Naive thymus-derived CD8-positive, alpha-beta T cell (primary cell): ENCODE measurements around the gene WWC2. TPM values are rescaled to one million over a fixed set of nuclear protein-coding genes. Genes with fewer than 3 reads are reported as not detected.

Source experiments
- ATAC-seq, 2 donors: fragments of 150-1000 bp; cut with Tn5 transposase in 1 of 2; sonication (Bioruptor Pico), chemical (Tn5 transposase) in 1 of 2; 1 replicate in 1 of 2; 2 replicates in 1 of 2; pipeline ENCODE4 v1.10.0; 2021; ENCODE audit warnings: mild to moderate bottlenecking in 2 of 2, moderate library complexity in 2 of 2
- POLR2A ChIA-PET: fragments of 350-600 bp; sonication (Branson Sonifier 250); formaldehyde crosslinking; loops from one replicate; lab custom pipeline; 2021; ENCODE audit warnings: antibody characterized with exemption; lab: Charles Lee
- DNase-seq, 10 donors: peaks; one replicate each; pipeline versions ENCODE4 v3.0.0 to v3.0.0-alpha.2; 2020 to 2022
- H3K27ac Mint-ChIP-seq, 10 donors: one replicate each; pipeline ENCODE4 v1.8.0; 2020 to 2022; ENCODE audit warnings: mild to moderate bottlenecking in 10 of 10, mixed read lengths in 10 of 10, moderate library complexity in 4 of 10, inconsistent platforms in 1 of 10
- H3K27me3 Mint-ChIP-seq, 5 donors: one replicate each; pipeline ENCODE4 v1.8.0; 2021 to 2022; ENCODE audit warnings: mixed read lengths in 5 of 5
- H3K36me3 Mint-ChIP-seq, 3 donors: one replicate each; pipeline ENCODE4 v1.8.0; 2020 to 2022; ENCODE audit warnings: mixed read lengths in 3 of 3, mild to moderate bottlenecking in 2 of 3, inconsistent platforms in 1 of 3
- H3K4me1 Mint-ChIP-seq, 4 donors: one replicate each; pipeline ENCODE4 v1.8.0; 2021 to 2022; ENCODE audit warnings: mixed read lengths in 4 of 4
- H3K4me3 Mint-ChIP-seq, 10 donors: one replicate each; pipeline ENCODE4 v1.8.0; 2020 to 2022; ENCODE audit warnings: mild to moderate bottlenecking in 10 of 10, mixed read lengths in 10 of 10, moderate library complexity in 6 of 10, inconsistent platforms in 1 of 10
- H3K9me3 Mint-ChIP-seq, 9 donors: one replicate each; pipeline ENCODE4 v1.8.0; 2020 to 2022; ENCODE audit warnings: mixed read lengths in 9 of 9, mild to moderate bottlenecking in 3 of 9, inconsistent platforms in 1 of 9, moderate library complexity in 1 of 9
- polyA plus RNA-seq, 3 donors: library from polyadenylated mRNA; unstranded; fragments of 300-500 nt; fragmentation: Illumina TruSeq; gene quantifications; one replicate each; pipeline ENCODE4 v1.2.3, GENCODE V29; 2021
- total RNA-seq, 8 experiments: library from RNA in 2 of 8; stranded (reverse) in 2 of 8; gene quantifications; one replicate each; pipeline ENCODE4 v1.2.3 and lab custom pipeline; 2021 to 2026

The WWC2 gene
- total and polyA plus RNA-seq, 5 experiments from 2014 or later, result 0.59 to 8.0 (median 1.0) TPM

DNA sequence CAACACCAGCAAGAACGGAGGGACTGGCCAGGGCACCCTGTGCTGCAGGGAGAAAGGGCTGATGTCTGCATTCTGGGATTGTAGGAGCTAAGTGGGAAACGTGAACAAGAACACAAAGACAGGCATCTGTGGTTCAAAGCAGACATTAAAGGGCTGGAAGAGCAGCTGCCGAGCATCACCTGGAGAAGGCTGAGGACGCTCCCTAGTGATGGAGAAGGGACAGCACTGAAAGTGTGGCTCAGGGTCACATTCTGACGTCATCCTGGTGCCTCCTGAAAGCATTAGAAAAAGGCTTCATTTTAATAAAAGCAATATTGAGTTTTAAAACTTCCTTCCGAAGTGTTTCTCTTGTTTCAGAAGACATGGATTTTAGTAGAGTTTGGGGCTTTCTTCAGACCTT lies 158.8 kb downstream of the WWC2 start:
- POLR2A ChIA-PET, result no interaction called here

DNA sequence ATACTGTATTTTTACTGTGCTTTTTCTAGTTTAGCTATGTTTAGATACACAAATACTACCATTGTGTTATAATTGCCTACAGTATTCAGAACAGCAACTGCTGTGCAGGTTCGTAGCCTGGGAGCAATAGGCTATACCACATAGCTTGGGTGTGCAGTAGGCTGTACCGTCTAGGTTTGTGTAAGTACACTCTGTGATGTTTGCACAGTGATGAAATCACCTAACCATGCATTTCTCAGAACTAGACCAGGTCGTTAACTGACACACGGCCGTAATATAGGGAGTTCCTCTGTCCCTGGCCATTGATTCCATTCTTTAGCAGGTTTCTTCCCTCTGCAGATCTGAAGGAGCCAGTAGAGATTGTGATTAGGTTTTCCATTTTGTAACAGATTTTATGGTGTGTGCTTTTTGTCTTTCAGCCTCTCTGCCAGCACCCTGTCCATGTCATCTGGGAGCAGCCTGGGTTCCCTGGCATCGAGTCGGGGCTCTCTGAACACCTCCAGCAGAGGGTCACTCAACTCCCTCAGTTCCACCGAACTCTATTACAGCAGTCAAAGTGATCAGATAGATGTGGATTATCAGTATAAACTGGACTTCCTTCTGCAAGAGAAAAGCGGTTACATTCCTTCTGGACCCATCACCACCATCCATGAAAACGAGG lies 161.6 kb downstream of the WWC2 start:
- ATAC-seq (no peak), DNase-seq (no peak)
- no peak overlapping the region for H3K27ac Mint-ChIP-seq
- peaks cover 0 to 2% (median 0%) of the 10 kb centered on the region in 5 donors for H3K27me3 Mint-ChIP-seq
- H3K4me3 Mint-ChIP-seq, result no peak overlapping the region
- POLR2A ChIA-PET, result no interaction called here
- no peaks in the 10 kb centered on the region for H3K9me3 Mint-ChIP-seq
- peaks cover 5 to 9% (median 6%) of the 10 kb centered on the region in 4 donors for H3K4me1 Mint-ChIP-seq
- peaks cover 0 to 19% (median 0%) of the 10 kb centered on the region in 3 donors for H3K36me3 Mint-ChIP-seq

More for the DNA sequence above, 158.8 kb downstream of the WWC2 start:
- DNase-seq (no peak), ATAC-seq (no peak)
- Mint-ChIP-seq H3K9me3 (no peaks in the 10 kb centered on the region), H3K36me3 (peaks cover 0 to 22% (median 0%) of the 10 kb centered on the region in 3 donors), H3K27me3 (peaks cover 0 to 2% (median 0%) of the 10 kb centered on the region in 5 donors), H3K4me1 (peaks cover 5 to 9% (median 6%) of the 10 kb centered on the region in 4 donors), H3K4me3 (no peak overlapping the region), H3K27ac (no peak overlapping the region)

DNA sequence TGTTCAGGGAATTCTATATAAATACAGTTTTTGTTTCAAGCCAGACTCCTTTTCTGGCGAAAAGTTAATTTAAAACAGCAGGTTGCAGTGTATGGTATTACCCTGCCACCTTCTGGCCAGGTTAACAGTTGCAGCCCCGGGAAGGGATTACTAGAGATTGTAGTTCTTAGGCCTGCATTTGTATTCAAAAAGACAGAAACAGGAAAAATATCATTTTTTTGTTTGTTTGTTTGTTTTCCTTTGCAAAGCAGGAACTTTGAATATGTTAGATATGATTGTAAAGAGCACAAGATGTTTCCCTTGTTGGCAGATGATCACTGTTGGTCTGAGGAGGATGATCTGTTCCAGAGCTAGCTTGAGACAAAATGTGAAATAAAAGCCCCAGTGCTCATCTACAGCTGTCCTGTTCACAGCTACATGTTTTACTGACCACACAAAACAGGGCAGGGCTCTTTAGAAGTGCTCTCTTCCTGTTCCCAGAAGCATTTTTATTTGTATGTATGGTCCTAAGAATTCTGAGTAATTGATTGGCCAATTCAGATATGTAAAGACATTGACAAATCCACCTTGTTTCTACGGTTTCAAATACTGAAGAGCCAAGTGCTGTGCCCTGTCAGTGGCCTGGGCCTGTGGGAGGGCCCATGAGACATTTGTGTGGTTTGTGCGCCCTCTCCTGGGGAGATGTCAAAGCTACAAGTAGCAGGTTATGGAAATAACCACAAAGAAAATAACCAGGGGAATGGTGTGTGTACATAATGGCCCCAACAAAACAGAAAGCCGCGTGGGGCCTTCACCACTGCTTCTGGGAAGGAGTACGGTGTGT lies 163.1 kb downstream of the WWC2 start:
- H3K27me3 Mint-ChIP-seq, result peaks cover 0 to 2% (median 0%) of the 10 kb centered on the region in 5 donors
- H3K36me3 Mint-ChIP-seq, result peaks cover 0 to 25% (median 0%) of the 10 kb centered on the region in 3 donors
- H3K4me1 Mint-ChIP-seq, result peaks cover 2 to 9% (median 6%) of the 10 kb centered on the region in 4 donors
- POLR2A ChIA-PET, result no interaction called here
- no peaks in the 10 kb centered on the region for H3K9me3 Mint-ChIP-seq
- peak overlapping the region in 1 of 10 donors; percentile 5 for H3K4me3 Mint-ChIP-seq
- DNase-seq (peak; percentile 45 to 81 (median 61)), ATAC-seq (peak; percentile 93 to 95)
- peak overlapping the region in 7 of 10 donors; percentile 3 to 73 (median 56) for H3K27ac Mint-ChIP-seq

DNA sequence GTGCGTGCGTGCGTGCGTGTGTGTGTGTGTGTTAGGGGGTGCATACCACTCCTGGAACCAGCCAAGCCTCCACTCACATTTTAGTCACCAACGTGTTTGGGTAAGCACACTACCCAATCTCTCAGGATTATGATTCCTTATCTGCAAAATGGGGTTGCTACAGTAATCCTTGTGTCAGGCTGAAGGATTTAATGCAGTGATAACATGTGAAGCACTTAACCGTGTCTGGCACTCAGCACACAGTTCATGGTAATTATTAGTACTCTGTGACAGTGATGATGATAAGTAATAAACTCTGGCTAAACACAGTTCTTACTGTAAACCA lies 163.7 kb downstream of the WWC2 start:
- POLR2A ChIA-PET, result no interaction called here
- peaks cover 2 to 9% (median 6%) of the 10 kb centered on the region in 4 donors for H3K4me1 Mint-ChIP-seq
- no peaks in the 10 kb centered on the region for H3K9me3 Mint-ChIP-seq
- DNase-seq (no peak), ATAC-seq (no peak)
- H3K27me3 Mint-ChIP-seq, result peaks cover 0 to 2% (median 0%) of the 10 kb centered on the region in 5 donors
- no peak overlapping the region for H3K4me3 Mint-ChIP-seq
- peaks cover 0 to 25% (median 0%) of the 10 kb centered on the region in 3 donors for H3K36me3 Mint-ChIP-seq
- H3K27ac Mint-ChIP-seq, result peak overlapping the region in 3 of 10 donors; percentile 20 to 70 (median 56)

DNA sequence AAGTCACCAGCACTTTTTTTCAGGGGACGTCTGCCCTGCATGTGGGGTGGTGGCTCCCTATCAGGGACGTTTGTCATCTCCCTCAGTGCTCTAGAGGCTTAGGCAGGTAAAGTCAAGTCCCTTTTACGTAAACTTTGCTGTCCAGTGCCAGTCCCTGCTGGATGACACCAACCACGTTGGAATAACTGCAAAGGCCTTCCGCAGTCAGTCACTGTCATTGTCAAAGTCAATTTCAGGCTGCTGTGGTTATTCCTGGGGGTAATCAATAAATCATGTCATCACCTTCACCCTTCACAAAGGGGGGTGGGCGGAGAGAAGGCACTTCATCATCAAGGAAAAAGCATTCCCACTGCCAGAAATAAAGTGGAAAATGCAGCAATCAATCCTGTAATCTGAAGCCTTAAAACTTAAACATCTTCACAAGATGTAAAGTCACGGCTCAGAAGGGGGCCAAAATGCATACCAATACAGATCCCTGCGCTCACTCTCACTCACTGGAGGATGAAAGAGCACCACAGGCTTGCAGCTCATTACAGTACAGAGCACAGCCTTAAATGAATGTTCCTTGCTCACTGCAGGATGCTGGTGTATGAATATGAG lies 164.8 kb downstream of the WWC2 start:
- H3K27ac Mint-ChIP-seq, result no peak overlapping the region
- no peak overlapping the region for H3K4me3 Mint-ChIP-seq
- ATAC-seq (no peak), DNase-seq (no peak)
- H3K36me3 Mint-ChIP-seq, result peaks cover 0 to 32% (median 0%) of the 10 kb centered on the region in 3 donors
- peaks cover 2 to 9% (median 6%) of the 10 kb centered on the region in 4 donors for H3K4me1 Mint-ChIP-seq
- POLR2A ChIA-PET, result no interaction called here
- peaks cover 0 to 2% (median 0%) of the 10 kb centered on the region in 5 donors for H3K27me3 Mint-ChIP-seq
- H3K9me3 Mint-ChIP-seq, result no peaks in the 10 kb centered on the region

DNA sequence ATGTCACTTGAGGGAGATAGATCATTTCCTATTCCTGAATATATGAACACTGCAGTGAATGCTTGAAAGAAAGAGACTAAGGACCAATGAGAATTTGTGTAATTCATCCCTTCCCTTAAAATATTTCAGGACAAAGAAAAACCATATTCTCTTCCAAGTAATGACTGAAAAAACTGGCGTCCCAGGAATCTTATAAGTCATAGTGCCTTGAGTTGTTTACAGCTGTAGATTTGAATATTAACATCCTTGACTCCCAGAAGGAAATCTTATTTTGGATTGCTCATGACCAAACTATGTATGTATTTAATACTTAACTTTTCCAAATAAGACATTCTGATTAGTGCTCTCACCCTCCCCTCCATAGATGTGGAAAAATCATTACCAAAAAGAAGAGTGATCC lies 165.6 kb downstream of the WWC2 start:
- Mint-ChIP-seq H3K4me3 (no peak overlapping the region), H3K4me1 (peaks cover 2 to 9% (median 6%) of the 10 kb centered on the region in 4 donors), H3K27ac (no peak overlapping the region), H3K36me3 (peaks cover 0 to 32% (median 0%) of the 10 kb centered on the region in 3 donors), H3K9me3 (no peaks in the 10 kb centered on the region), H3K27me3 (peaks cover 0 to 2% (median 0%) of the 10 kb centered on the region in 5 donors)
- POLR2A ChIA-PET, result no interaction called here
- DNase-seq (no peak), ATAC-seq (no peak)

DNA sequence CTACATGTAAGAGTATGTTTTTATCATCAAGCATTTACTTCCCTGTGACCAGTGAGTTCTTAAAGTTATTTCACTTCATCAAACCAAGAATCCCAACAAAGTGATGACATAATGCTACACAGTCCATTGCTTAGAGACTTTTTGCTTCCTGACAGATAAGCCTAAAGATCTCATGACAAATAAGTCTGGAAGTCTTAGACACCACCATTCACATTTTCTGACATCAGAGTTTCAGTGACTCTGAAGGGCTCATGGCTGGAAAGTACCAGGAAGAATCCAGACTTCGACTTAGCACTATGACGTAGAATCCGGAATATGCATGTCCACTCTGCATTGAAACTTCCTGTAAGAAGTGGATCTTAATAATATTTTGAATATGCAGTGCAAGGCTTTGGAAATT lies 167.3 kb downstream of the WWC2 start:
- H3K4me1 Mint-ChIP-seq, result peaks cover 2 to 9% (median 6%) of the 10 kb centered on the region in 4 donors
- H3K9me3 Mint-ChIP-seq, result no peaks in the 10 kb centered on the region
- POLR2A ChIA-PET, result no interaction called here
- no peak overlapping the region for H3K27ac Mint-ChIP-seq
- ATAC-seq, result no peak
- no peak for DNase-seq
- no peaks in the 10 kb centered on the region for H3K27me3 Mint-ChIP-seq
- peaks cover 0 to 22% (median 0%) of the 10 kb centered on the region in 3 donors for H3K36me3 Mint-ChIP-seq
- H3K4me3 Mint-ChIP-seq, result no peak overlapping the region

DNA sequence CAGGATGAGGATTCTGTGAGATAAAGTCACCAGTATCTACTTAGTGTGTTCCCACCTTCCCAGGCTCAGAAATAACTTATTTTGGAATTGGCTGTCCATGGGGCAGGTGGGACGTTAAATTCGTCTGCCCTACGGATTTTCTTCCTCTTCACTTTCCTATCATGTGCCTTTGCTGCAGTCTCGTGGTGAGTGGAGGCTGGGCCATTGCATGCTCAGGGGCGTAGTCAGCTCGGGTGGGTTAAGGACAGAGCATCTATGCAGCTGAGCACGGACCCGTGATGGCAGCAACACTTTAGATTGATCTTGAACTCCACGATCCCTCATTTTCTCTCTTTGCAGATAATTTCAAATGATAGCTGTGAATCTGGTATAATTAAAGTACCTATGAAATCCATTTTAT lies 169.5 kb downstream of the WWC2 start:
- no peaks in the 10 kb centered on the region for H3K27me3 Mint-ChIP-seq
- POLR2A ChIA-PET, result no interaction called here
- DNase-seq (no peak), ATAC-seq (no peak)
- no peak overlapping the region for H3K4me3 Mint-ChIP-seq
- no peaks in the 10 kb centered on the region for H3K9me3 Mint-ChIP-seq
- H3K36me3 Mint-ChIP-seq, result peaks cover 0 to 25% (median 0%) of the 10 kb centered on the region in 3 donors
- no peak overlapping the region for H3K27ac Mint-ChIP-seq
- H3K4me1 Mint-ChIP-seq, result no peaks in the 10 kb centered on the region

DNA sequence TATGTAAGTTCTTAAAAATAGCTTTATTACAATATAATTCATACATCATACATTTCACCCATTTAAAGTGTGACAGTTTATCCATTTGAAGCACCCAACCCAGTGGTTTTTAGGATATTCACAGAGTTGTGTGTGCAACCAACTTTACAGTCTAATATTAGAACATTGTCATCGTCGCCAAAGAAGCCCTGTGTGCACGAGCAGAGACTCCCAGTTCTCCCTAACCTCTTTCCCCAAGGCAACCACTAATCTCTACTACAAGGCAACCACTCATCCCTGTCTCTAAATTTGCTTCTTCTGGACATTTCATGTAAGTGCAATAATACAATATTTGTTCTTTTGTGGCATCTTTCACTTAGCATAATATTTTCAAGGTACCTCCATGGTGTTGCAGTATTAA lies 173.3 kb downstream of the WWC2 start:
- ATAC-seq (no peak), DNase-seq (no peak)
- H3K4me3 Mint-ChIP-seq, result no peak overlapping the region
- H3K4me1 Mint-ChIP-seq, result no peaks in the 10 kb centered on the region
- H3K27ac Mint-ChIP-seq, result no peak overlapping the region
- peaks cover 10 to 31% (median 20%) of the 10 kb centered on the region in 9 donors for H3K9me3 Mint-ChIP-seq
- H3K36me3 Mint-ChIP-seq, result peaks cover 24 to 38% (median 24%) of the 10 kb centered on the region in 3 donors
- POLR2A ChIA-PET, result no interaction called here
- peaks cover 0 to 3% (median 0%) of the 10 kb centered on the region in 5 donors for H3K27me3 Mint-ChIP-seq

DNA sequence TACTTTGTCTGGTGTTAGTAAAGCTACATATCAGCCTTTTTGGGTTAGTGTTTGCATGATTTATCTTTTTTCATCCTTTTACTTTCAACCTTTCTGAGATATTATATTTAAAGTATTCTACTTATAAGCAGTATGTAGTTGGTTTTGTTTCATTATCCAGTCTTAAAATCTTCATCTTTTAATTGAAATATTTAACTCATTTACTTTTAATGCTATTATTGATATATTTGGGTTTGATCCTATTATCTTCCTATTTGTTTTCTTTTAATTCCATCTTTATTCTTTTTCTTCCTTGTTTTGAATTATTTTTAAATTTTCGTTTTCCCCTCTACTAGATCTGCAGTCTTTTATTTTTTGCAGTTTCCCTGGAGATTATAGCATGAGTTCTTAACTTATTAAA lies 177.0 kb downstream of the WWC2 start:
- Mint-ChIP-seq H3K4me3 (no peak overlapping the region), H3K4me1 (no peaks in the 10 kb centered on the region)

DNA sequence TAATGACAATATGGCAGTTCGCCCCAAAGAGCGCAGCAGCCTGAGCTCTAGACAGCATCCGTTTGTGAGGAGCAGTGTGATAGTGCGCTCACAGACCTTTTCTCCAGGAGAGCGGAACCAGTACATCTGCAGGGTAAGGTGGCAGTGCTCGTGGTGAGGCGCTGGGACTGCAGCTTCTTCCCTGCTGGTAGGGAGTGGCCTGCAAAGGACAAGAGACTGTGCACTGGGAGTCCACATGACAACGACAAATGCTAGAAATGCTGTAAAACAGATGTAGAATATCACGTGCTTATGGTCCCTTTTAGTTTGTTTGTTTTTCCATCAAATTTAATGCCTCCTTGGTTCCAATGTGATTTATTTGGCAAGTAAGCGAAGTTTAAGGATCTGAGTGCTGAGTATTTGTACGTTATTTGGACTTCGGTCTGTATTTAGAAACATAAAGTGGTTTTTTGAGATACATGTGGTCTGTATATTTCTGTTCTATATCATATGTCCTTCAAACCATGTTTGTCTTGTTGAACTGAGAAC lies 185.3 kb downstream of the WWC2 start:
- no peak overlapping the region for H3K4me3 Mint-ChIP-seq
- ATAC-seq (no peak), DNase-seq (no peak)
- H3K9me3 Mint-ChIP-seq, result peaks cover 0 to 2% (median 0%) of the 10 kb centered on the region in 9 donors
- peaks cover 0 to 2% (median 0%) of the 10 kb centered on the region in 4 donors for H3K4me1 Mint-ChIP-seq
- H3K36me3 Mint-ChIP-seq, result peaks cover 0 to 58% (median 9%) of the 10 kb centered on the region in 3 donors
- H3K27me3 Mint-ChIP-seq, result no peaks in the 10 kb centered on the region
- no peak overlapping the region for H3K27ac Mint-ChIP-seq
- POLR2A ChIA-PET, result no interaction called here

More for the DNA sequence above, 177.0 kb downstream of the WWC2 start:
- H3K27me3 Mint-ChIP-seq, result peaks cover 0 to 3% (median 0%) of the 10 kb centered on the region in 5 donors
- POLR2A ChIA-PET, result no interaction called here
- peaks cover 10 to 31% (median 20%) of the 10 kb centered on the region in 9 donors for H3K9me3 Mint-ChIP-seq
- H3K27ac Mint-ChIP-seq, result no peak overlapping the region
- ATAC-seq (no peak), DNase-seq (no peak)
- peaks cover 24 to 35% (median 31%) of the 10 kb centered on the region in 3 donors for H3K36me3 Mint-ChIP-seq

DNA sequence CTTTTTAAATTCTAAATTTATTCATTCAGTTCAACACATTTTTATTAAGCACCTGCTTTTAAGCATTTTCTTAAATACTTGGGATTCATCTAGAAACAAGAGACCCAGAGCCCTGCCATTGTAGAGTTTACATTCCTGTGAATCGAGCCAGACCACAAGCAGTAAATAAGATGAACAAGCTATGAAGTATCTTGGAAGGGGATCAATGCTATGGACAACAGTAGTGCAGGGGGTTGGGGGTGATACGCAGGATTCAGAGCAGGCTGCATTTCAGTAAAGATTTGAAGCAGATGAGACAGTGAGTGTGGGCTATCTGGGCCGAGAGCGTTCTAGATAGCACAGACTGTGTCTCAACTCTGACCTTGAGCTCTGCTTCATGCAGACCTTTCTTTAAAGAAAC lies 185.9 kb downstream of the WWC2 start:
- POLR2A ChIA-PET, result no interaction called here

More for the DNA sequence above, 185.9 kb downstream of the WWC2 start:
- DNase-seq (no peak), ATAC-seq (no peak)
- Mint-ChIP-seq H3K27ac (no peak overlapping the region), H3K9me3 (no peaks in the 10 kb centered on the region), H3K4me1 (peaks cover 0 to 2% (median 0%) of the 10 kb centered on the region in 4 donors), H3K4me3 (no peak overlapping the region), H3K27me3 (no peaks in the 10 kb centered on the region), H3K36me3 (peaks cover 0 to 63% (median 5%) of the 10 kb centered on the region in 3 donors)
